H1 (cell line): Measurements from ENCODE around the gene PGAM1. TPM values are rescaled to one million over a fixed set of nuclear protein-coding genes. Genes with fewer than 3 reads are reported as not detected.
A peak's percentile ranks its signal among the peaks of the same experiment; 100 is the strongest.

Source experiments
- ASH2L ChIP-seq: fragments of 200-600, 300-600 bp; sonication (generic); IDR thresholded peaks from one replicate; pipeline ENCODE4 v1.7.1; 2017; ENCODE audit warnings: low read length
- CHD2 ChIP-seq: IDR thresholded peaks from 2 replicates; pipeline ENCODE4 v1.6.1; 2012; ENCODE audit warnings: low read length, improper control_type of control experiment
- CREB1 ChIP-seq: IDR thresholded peaks from 2 replicates; pipeline ENCODE4 v1.6.1; 2012; ENCODE audit warnings: inconsistent platforms
- E2F6 ChIP-seq: IDR thresholded peaks from 2 replicates; pipeline ENCODE4 v1.6.1; 2012; ENCODE audit warnings: inconsistent platforms
- EGR1 ChIP-seq: IDR thresholded peaks from 2 replicates; pipeline ENCODE4 v1.6.1; 2011; ENCODE audit warnings: low read depth, low read length, borderline replicate concordance
- EZH2 ChIP-seq: fragments of 200-600 bp; sonication (generic); IDR thresholded peaks from 2 replicates; pipeline ENCODE4 v1.7.1; 2012; ENCODE audit warnings: low read depth, mild to moderate bottlenecking, moderate library complexity, low read length, inconsistent platforms; ENCODE audit not compliant: severe bottlenecking
- GABPA ChIP-seq: IDR thresholded peaks from 2 replicates; pipeline ENCODE4 v1.6.1; 2011; ENCODE audit warnings: mild to moderate bottlenecking, low read length, moderate library complexity, borderline replicate concordance; ENCODE audit not compliant: insufficient read depth
- HDAC2 ChIP-seq, 2 experiments: fragments of 300-600 bp in 1 of 2; sonication (generic) in 1 of 2; IDR thresholded peaks; 2 replicates each; pipeline ENCODE4 v1.6.1; 2011 to 2012; ENCODE audit warnings: low read depth in 2 of 2, low read length in 2 of 2, mild to moderate bottlenecking in 2 of 2, moderate library complexity in 2 of 2, borderline replicate concordance in 1 of 2, inconsistent platforms in 1 of 2
- JUN ChIP-seq: IDR thresholded peaks from 2 replicates; pipeline ENCODE4 v1.6.1; 2011; ENCODE audit warnings: low read depth, mild to moderate bottlenecking, improper control_type of control experiment, low read length
- KDM4A ChIP-seq: IDR thresholded peaks from one replicate; pipeline ENCODE4 v1.7.1; 2012; ENCODE audit warnings: low read depth, mild to moderate bottlenecking, moderate library complexity, low read length, inconsistent platforms; ENCODE audit not compliant: severe bottlenecking
- KDM5A ChIP-seq: fragments of 200-600 bp; IDR thresholded peaks from 2 replicates; pipeline ENCODE4 v1.7.1; 2012; ENCODE audit warnings: mild to moderate bottlenecking, low read length, inconsistent platforms, mixed read lengths
- MAFK ChIP-seq: IDR thresholded peaks from 2 replicates; pipeline ENCODE4 v1.6.1; 2012; ENCODE audit warnings: low read depth, mild to moderate bottlenecking, improper control_type of control experiment, low read length
- NRF1 ChIP-seq: IDR thresholded peaks from 2 replicates; pipeline ENCODE4 v1.6.1; 2011; ENCODE audit warnings: mild to moderate bottlenecking, low read depth, low read length, improper control_type of control experiment
- POLR2A ChIP-seq, 2 experiments: IDR thresholded peaks; 1 replicate in 1 of 2; 2 replicates in 1 of 2; pipeline ENCODE4 v1.6.1; 2011; ENCODE audit warnings: low read depth in 2 of 2, low read length in 2 of 2, mild to moderate bottlenecking in 2 of 2; ENCODE audit errors: control extremely low read depth in 1 of 2
- RBBP5 ChIP-seq: IDR thresholded peaks from 2 replicates; pipeline ENCODE4 v1.7.1; 2012; ENCODE audit warnings: low read depth, mild to moderate bottlenecking, inconsistent platforms, low read length, moderate library complexity, borderline replicate concordance
- RFX5 ChIP-seq: IDR thresholded peaks from 2 replicates; pipeline ENCODE4 v1.6.1; 2011; ENCODE audit warnings: low read depth, low read length, improper control_type of control experiment, borderline replicate concordance
- SP2 ChIP-seq: IDR thresholded peaks from 2 replicates; pipeline ENCODE4 v1.6.1; 2012; ENCODE audit warnings: mild to moderate bottlenecking, low read length, inconsistent platforms
- SUZ12 ChIP-seq: fragments of 200-600 bp; sonication (generic); IDR thresholded peaks from 2 replicates; pipeline ENCODE4 v1.6.1; 2012; ENCODE audit warnings: mild to moderate bottlenecking, inconsistent platforms, low read length, moderate library complexity, mixed read lengths
- TAF7 ChIP-seq: optimal IDR thresholded peaks from 2 replicates; pipeline ENCODE3; 2011; ENCODE audit warnings: low read depth, mild to moderate bottlenecking, inconsistent platforms, low read length, moderate library complexity, borderline replicate concordance
- TCF12 ChIP-seq: IDR thresholded peaks from 2 replicates; pipeline ENCODE4 v1.6.1; 2011; ENCODE audit warnings: low read depth, mild to moderate bottlenecking, low read length
- polyA plus RNA-seq, 7 experiments: library from polyadenylated mRNA; depleted of rRNA in 3 of 7; stranded (reverse) in 5 of 7; unstranded in 2 of 7; fragments of >200 nt in 5 of 7; fragments of 200-250 nt in 2 of 7; gene quantifications; 1 replicate in 5 of 7; 2 replicates in 1 of 7; 4 replicates in 1 of 7; pipeline versions ENCODE4 v1.2.1 to v1.2.3, GENCODE V29; 2011 to 2013; ENCODE audit warnings: missing spikeins in 2 of 7, mixed read lengths in 2 of 7
- total RNA-seq: library from RNA; stranded (reverse); fragmentation: NEBNext Ultra II Directional; extraction: Animal tissue kit (Norgen Biotek cat#: 25700); gene quantifications from 2 replicates; pipeline ENCODE4 v1.2.1, GENCODE V29; 2021
- TF ChIP-seq, protein P1 (sequence below): IDR thresholded peaks from 2 replicates; pipeline ENCODE4 v1.6.1; 2012; ENCODE audit warnings: inconsistent platforms
- TF ChIP-seq, protein P2 (sequence below): IDR thresholded peaks from 2 replicates; pipeline ENCODE4 v1.6.1; 2012; ENCODE audit warnings: low read length, inconsistent platforms

Gene PGAM1
- total and polyA plus RNA-seq, 2 of the 8 experiments (the other 6 are each of a cell fraction or from before 2014, with no cell fraction given): 791 to 799 TPM

GRCh38 chr10:97400665-97401454, 25.1 kb upstream of the PGAM1 start, which contains the start of gene RRP12 (continued):
- peak; percentile 93 for TF ChIP-seq CREB1
- peak in 1 of 2 experiments; percentile 100; a peak in 2 of 4 replicates for TF ChIP-seq HDAC2 (IDR thresholded peaks at IDR 0.05; ENCODE audit: borderline replicate concordance in 1 of 2, low read depth in 2 of 2, low read length in 2 of 2)
- no peak for TF ChIP-seq EGR1
- TF ChIP-seq, protein P1, sequence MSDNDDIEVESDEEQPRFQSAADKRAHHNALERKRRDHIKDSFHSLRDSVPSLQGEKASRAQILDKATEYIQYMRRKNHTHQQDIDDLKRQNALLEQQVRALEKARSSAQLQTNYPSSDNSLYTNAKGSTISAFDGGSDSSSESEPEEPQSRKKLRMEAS: peak; percentile 97
- TF ChIP-seq CHD2: no peak
- TF ChIP-seq, protein P2, sequence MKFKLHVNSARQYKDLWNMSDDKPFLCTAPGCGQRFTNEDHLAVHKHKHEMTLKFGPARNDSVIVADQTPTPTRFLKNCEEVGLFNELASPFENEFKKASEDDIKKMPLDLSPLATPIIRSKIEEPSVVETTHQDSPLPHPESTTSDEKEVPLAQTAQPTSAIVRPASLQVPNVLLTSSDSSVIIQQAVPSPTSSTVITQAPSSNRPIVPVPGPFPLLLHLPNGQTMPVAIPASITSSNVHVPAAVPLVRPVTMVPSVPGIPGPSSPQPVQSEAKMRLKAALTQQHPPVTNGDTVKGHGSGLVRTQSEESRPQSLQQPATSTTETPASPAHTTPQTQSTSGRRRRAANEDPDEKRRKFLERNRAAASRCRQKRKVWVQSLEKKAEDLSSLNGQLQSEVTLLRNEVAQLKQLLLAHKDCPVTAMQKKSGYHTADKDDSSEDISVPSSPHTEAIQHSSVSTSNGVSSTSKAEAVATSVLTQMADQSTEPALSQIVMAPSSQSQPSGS: 0 out of 2 replicates have a peak, but pooled peaks have one; percentile 65
- TF ChIP-seq SUZ12: no peak
- no peak for TF ChIP-seq RBBP5
- TF ChIP-seq TAF7: no peak
- TF ChIP-seq MAFK: no peak
- peak; percentile 53 for TF ChIP-seq KDM4A
- no peak for TF ChIP-seq SP2
- TF ChIP-seq ASH2L: peak; percentile 61
- TF ChIP-seq RFX5: no peak
- no peak for TF ChIP-seq TCF12
- TF ChIP-seq KDM5A: no peak
- TF ChIP-seq NRF1: no peak
- TF ChIP-seq JUN: no peak
- TF ChIP-seq POLR2A (IDR thresholded peaks at IDR 0.05; ENCODE audit: control extremely low read depth in 1 of 2, low read depth in 2 of 2, low read length in 2 of 2): peak in 1 of 2 experiments; percentile 82; a peak in 2 of 3 replicates
- peak; percentile 90; the same call in 1 of the 2 replicates for TF ChIP-seq GABPA
- TF ChIP-seq E2F6: no peak
- TF ChIP-seq EZH2: no peak
